ENCODE results near the gene MORN1. TPM values are rescaled to one million over a fixed set of nuclear protein-coding genes. Genes with fewer than 3 reads are reported as not detected.

The MORN1 gene
- polyA plus RNA-seq, 1 donor (not counting 4 experiments of a cell fraction or from before 2014, with no cell fraction given): 2.1 TPM

GRCh38 chr1:2437617-2438016 is 46.3 kb upstream of the MORN1 start:
- H3K27ac ChIP-seq (ENCODE audit: control insufficient read depth, insufficient read depth, low read length): no peak overlapping the region
- peaks cover 4% of the 10 kb centered on the region for H3K4me1 ChIP-seq (ENCODE audit: control insufficient read depth, extremely low read depth, insufficient read depth, low read length)
- no peak overlapping the region for H3K9ac ChIP-seq (ENCODE audit: control insufficient read depth, extremely low read depth, insufficient read depth, low read length)
- TF ChIP-seq EZH2 (IDR thresholded peaks at IDR 0.05; ENCODE audit: low read length) (no peak), CTCF (optimal IDR thresholded peaks at IDR 0.05 in 1 of 3, IDR thresholded peaks at IDR 0.05 in 1 of 3, conservative IDR thresholded peaks at IDR 0.05 in 1 of 3; ENCODE audit: extremely low read depth in 1 of 3, insufficient read depth in 2 of 3, low read length in 3 of 3) (no peak)
- dilution Hi-C loops (cut with MboI; ENCODE audit: extremely low pct_ligation_motif_present, low sequenced_read_pairs): no loop called here
- no peak overlapping the region for H3K4me2 ChIP-seq (ENCODE audit: control insufficient read depth, extremely low read depth, insufficient read depth, low read depth, low read length)
- H3K9me3 ChIP-seq (ENCODE audit: control insufficient read depth, low read depth, low read length): no peaks in the 10 kb centered on the region
- FAIRE-seq: no peak
- H4K20me1 ChIP-seq (ENCODE audit: control insufficient read depth, extremely low read depth, insufficient read depth, low read length): peaks cover 54% of the 10 kb centered on the region
- peaks cover 33 to 34% of the 10 kb centered on the region in 2 experiments for H3K36me3 ChIP-seq (ENCODE audit: control insufficient read depth in 2 of 2, extremely low read depth in 1 of 2, insufficient read depth in 2 of 2, low read length in 2 of 2)
- H3K9me1 ChIP-seq (ENCODE audit: control insufficient read depth, extremely low read depth, insufficient read depth, low read length): no peaks in the 10 kb centered on the region
- H2AFZ ChIP-seq (ENCODE audit: control insufficient read depth, low read length): no peak overlapping the region
- no peaks in the 10 kb centered on the region for H3K27me3 ChIP-seq (ENCODE audit: control insufficient read depth, extremely low read depth, insufficient read depth, low read length)
- peaks cover 95% of the 10 kb centered on the region for H3K79me2 ChIP-seq (ENCODE audit: control insufficient read depth, insufficient read depth, low read length)
- no peak overlapping the region for H3K4me3 ChIP-seq (ENCODE audit: control insufficient read depth in 2 of 3, extremely low read depth in 1 of 3, insufficient read depth in 2 of 3, low read depth in 1 of 3, low read length in 3 of 3)
- no peak for DNase-seq (ENCODE audit: low read depth, low spot score)

DNA sequence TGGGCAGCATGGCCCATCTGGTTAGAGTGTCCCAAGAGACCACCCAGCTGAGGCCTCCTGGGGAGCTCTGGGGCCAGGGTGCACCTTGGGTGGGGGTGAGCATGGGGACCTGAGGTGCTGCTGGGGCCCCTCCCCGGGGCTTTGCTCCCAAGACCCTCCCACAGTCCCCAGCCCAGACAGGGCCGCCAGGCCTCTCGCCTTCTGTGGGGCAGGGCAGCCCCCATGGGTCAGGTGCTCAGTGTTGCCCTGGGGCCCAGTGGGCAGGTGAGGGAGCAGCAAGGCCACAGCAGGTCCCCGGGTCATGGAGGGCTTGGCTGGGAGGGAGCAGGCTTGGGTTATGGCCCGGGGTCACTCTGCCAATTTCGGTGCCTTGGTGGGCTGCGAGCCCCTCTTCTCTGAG is 45.5 kb upstream of the MORN1 start:
- Histone ChIP-seq H3K79me2 (ENCODE audit: control insufficient read depth, insufficient read depth, low read length) (peaks cover 95% of the 10 kb centered on the region), H3K4me1 (ENCODE audit: control insufficient read depth, extremely low read depth, insufficient read depth, low read length) (peaks cover 6% of the 10 kb centered on the region), H3K9ac (ENCODE audit: control insufficient read depth, extremely low read depth, insufficient read depth, low read length) (no peak overlapping the region), H3K9me3 (ENCODE audit: control insufficient read depth, low read depth, low read length) (no peaks in the 10 kb centered on the region), H3K36me3 (ENCODE audit: control insufficient read depth in 2 of 2, extremely low read depth in 1 of 2, insufficient read depth in 2 of 2, low read length in 2 of 2) (peaks cover 27 to 37% of the 10 kb centered on the region in 2 experiments), H3K27me3 (ENCODE audit: control insufficient read depth, extremely low read depth, insufficient read depth, low read length) (no peaks in the 10 kb centered on the region), H3K4me2 (ENCODE audit: control insufficient read depth, extremely low read depth, insufficient read depth, low read depth, low read length) (no peak overlapping the region), H3K4me3 (ENCODE audit: control insufficient read depth in 2 of 3, extremely low read depth in 1 of 3, insufficient read depth in 2 of 3, low read depth in 1 of 3, low read length in 3 of 3) (no peak overlapping the region), H4K20me1 (ENCODE audit: control insufficient read depth, extremely low read depth, insufficient read depth, low read length) (peaks cover 50% of the 10 kb centered on the region), H2AFZ (ENCODE audit: control insufficient read depth, low read length) (no peak overlapping the region), H3K9me1 (ENCODE audit: control insufficient read depth, extremely low read depth, insufficient read depth, low read length) (no peaks in the 10 kb centered on the region), H3K27ac (ENCODE audit: control insufficient read depth, insufficient read depth, low read length) (no peak overlapping the region)
- FAIRE-seq (no peak), DNase-seq (ENCODE audit: low read depth, low spot score) (no peak)
- dilution Hi-C loops (cut with MboI; ENCODE audit: extremely low pct_ligation_motif_present, low sequenced_read_pairs): no loop called here
- TF ChIP-seq EZH2 (IDR thresholded peaks at IDR 0.05; ENCODE audit: low read length): no peak
- TF ChIP-seq CTCF (optimal IDR thresholded peaks at IDR 0.05 in 1 of 3, IDR thresholded peaks at IDR 0.05 in 1 of 3, conservative IDR thresholded peaks at IDR 0.05 in 1 of 3; ENCODE audit: extremely low read depth in 1 of 3, insufficient read depth in 2 of 3, low read length in 3 of 3): no peak
